CD1c-positive myeloid dendritic cell (primary cell): ENCODE measurements around the gene KCNQ1.
"Not testable (repeated sequence)": the region's sequence is repeated elsewhere in the genome, so short reads cannot be mapped to it uniquely, and the experiment has no call there.

ENCODE experiments used
- DNase-seq: peaks from one replicate; pipeline ENCODE4 v3.0.0-alpha.2; 2016; ENCODE audit errors: extremely low spot score

The KCNQ1 gene

DNA sequence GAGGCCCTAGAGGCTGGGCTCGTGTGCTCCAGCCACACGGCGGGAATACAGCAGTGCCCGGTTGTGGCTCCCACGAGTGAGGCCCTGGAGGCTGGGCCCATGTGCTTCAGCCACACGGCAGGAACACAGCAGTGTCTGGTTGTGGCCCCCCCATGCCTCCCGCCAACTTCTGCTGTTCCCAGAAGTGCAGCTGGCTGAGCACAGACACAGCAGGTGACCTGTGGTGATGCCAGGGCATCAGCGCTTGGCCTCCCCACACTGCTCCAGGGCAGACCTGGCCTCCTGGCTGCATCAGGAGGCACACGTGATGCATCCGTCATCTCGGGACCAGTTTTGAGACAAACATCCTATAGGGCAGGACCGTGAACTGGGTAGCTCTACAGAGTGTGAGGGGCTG is 144.7 kb downstream of the KCNQ1 start:
- no peak for DNase-seq

DNA sequence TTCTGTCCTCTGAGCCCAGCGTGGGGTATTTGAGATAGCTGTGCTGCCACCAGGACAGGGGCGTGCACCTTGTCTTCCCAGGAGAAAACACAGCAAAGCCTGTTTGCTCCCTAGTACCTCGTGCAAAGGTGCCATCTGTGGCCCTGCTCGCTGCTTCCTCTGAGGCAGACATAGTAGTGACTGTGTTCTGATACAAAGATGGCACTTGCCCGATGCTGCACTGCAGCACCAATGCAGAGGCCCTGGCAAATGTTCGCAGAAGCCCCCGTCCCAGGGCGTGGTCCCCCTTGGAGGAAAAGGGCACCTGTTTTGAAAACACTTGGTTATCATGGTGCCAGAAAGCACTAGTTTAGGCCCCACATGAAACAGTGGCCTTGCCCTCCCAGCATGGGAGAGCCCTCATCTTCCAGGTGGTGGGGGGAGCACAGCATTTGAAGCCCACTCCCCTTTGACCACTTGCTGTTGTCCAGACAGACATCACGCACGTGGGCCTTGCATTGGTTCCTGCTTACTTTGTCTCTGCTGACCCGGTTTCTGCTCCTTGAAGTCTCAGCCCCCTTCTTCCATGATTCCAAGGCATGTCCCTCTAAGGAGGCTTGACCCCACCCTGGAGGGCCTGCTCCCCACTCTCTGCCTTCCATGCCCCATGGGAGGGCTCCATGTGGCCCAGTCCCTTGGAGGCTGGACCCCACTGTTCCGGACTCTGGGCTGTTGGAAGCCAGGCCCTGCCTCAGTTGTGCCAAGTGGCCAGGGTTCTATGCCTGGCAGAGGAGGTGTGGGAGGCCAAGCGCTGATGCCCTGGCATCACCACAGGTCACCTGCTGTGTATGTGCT is 145.5 kb downstream of the KCNQ1 start:
- DNase-seq = no peak

DNA sequence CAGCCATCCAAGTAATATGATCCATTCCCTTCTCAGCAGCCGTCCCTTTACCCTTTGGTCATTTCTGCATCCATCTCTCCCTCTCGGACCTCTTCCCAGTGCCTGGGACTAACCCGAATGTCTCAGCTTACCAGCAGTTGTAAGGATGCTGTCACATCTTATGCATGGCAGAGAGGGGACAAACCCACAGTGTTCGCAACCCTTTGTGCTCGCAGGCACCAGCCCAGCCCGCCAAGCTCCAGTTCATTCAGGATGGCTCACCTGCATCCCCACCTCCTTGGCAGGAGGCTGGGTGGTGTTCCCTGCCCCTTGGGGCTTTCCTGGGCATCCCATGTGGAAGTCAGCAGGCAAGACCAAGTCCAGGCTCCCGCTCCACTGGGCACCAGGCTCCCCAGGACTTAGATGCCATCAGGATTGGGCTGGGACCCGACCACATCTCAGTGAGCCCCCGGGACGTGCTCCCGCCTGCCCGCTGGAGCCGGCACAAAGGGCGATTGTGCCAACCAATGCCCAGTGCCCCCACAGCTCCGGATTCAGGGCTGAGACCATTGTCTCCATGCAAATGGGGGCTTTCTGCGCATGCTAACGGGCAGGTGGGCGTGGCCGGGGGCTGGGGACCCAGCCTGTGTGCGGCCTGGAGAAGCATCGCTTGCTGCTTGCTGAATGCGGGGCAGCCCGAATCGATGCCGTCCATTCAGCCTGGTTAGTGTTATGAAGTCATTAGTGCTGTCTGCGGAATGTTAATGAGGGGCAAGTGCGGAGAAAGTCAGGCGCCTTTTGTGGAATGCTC is 146.4 kb downstream of the KCNQ1 start:
- no peak for DNase-seq

DNA sequence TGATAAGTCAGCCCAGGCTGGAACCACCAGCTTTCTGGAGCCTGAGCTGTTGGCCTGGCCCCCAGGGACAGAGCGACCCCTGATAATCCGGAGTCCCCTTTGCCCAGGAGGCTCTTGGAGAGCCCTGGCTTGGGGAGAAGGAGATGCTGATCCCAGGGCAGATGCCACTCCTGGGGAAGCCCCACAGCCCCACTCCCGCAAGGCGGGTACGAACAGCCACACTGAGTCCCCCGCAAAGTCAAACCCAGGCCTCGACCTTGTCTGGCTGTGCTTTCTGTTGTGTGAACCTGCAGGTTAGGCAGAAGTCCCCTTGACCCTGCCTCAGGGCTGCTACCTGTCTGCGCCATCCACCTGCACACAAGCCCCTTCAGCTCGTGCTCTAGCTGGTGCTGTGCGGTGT is 147.0 kb downstream of the KCNQ1 start:
- DNase-seq = no peak

DNA sequence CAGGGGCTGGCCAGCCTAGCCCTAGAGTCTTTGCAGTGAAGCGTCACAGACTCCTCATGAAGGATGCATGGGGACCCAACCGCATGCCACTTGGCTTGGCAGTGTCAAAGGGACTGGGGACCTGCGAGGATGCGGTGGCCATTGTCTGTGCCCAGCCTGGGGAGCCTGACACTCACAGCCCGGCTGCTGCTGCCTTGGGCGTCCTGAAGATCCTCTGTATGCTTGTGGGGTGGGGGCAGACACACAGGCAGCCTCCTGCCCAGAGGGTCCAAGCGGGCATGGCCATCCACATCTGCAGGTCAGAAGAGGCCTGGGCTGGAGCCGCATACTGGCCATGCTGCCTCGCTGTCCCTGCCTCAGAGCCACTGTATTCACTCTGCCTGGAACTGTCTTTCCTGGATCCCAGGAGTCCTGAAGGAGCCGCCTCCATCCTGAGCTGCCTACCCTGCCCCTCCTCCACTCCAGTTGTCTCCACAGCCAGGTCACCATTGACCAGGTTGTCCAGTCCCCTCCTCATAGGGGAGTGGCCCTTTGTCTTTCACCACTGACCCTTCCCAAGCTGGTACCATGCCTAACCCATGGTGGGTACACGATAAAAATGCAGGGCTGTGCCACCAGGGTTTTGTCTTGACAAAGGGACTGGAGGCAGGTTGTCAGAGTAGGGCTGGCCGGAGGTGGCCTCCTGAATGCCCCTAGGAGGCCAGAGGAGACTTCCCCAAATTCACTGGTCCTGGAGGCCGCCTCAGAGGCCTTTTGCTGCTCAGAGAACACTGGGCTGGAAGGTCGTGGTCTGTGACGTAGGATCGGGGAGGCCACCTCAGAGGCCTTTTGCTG is 148.0 kb downstream of the KCNQ1 start:
- no peak for DNase-seq

DNA sequence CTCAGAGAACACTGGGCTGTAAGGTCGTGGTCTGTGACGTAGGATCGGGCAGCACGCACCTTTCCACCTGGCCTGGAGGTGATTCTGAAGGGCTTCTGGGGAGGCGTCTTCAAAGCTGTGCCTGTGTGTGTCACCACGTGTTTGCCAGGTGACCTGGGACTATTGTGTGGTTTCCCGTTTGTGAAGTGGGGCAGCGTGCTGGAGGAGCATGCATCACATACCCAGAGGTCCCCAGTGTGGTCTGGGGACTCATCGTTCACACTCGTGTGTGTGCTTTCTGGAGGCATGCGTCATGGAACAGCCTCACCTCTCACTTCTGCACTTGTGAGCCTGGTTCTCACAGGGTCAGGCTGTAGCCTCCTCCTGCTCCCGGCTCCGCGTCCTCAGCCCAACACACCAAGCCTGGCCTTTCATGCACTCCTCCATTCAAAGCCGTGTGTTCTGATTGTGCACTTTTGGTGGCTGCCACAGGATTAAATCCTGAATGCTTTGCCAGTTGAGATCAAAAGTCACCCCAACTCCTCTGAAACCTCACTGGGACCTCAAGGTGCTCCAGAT is 148.7 kb downstream of the KCNQ1 start:
- no peak for DNase-seq

DNA sequence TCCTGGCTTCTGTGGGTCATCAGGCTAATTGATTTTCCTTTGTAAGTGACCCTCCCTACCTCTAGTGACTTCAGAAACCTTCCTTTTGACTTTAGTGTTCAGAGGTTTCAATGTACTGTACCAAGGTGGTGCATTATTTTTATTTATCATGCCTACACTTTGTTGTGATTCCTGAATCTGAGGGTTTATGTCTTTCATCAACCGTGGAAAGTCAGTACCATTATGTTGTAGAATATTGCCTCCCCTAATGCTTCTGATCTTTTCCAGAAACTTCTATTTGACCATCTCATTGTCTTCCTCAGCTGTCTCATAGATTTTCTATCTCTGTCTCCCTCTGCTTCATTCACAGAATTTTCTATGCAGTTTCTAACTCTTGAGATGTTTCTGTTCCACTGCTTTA is 149.5 kb downstream of the KCNQ1 start:
- DNase-seq = no peak

DNA sequence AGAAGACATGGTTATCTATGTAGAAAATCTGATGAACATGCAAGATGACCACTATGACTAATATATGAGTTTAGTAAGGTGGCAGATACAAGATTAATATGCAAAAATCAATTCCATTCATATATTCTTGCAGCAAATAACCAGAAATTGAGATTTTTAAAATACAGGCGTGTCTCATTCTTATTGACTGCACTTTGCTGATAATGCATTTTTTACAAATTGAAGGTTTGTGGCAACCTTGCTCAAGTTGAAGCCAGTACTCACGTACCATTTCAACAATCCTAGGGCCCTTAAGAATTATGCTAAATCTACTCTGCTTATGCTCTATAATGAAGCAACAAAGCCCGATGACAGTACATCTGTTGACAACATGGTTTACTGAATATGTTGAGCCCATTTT is 150.4 kb downstream of the KCNQ1 start:
- DNase-seq = no peak

DNA sequence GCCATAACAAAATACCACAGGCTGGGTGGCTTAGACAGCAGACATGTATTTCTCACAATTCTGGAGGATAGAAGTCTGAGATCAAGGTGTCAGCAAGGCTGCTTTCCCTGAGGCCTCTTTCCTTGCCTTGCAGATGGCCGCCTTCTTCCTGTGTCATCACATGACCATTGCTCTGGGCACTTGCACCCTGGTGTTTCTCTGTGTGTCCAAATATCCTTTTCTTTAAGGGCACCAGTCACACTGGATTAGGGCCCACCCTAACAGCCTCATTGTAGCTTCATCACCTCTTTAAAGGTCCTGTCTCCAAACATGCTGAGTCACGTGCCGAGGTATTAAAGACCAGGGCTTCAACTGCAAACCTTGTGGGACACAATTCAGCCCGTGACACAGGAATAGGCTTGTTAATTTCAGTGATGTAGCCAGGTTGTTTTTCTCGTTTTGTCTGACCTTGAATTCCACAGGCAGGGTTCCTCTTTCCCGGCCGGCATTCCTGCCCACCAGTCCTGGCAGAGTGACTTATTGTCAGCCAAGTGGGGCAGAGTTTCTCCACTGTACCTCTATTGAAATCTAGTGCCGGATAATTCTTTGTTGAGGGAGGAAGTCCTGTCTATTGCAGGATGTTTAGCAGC is 154.9 kb downstream of the KCNQ1 start:
- DNase-seq = no peak

DNA sequence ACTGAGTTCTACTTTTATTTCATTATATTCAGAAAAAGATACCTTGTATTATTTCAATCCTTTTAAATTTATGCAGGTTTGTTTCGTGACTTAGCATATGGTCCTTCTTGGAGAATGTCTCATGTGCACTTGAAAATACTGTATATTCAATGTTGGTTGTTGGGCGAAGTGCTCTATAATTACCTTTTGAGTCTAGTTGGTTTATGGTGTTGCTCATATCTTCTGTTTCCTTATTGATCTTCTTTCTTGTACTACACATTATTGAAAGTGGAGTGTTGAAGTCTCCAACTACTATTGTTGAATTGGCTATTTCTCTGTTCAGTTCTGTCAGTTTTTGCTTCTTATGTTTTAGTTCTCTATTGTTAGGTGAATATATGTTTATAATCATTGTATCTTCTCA is 164.5 kb downstream of the KCNQ1 start:
- no peak for DNase-seq

DNA sequence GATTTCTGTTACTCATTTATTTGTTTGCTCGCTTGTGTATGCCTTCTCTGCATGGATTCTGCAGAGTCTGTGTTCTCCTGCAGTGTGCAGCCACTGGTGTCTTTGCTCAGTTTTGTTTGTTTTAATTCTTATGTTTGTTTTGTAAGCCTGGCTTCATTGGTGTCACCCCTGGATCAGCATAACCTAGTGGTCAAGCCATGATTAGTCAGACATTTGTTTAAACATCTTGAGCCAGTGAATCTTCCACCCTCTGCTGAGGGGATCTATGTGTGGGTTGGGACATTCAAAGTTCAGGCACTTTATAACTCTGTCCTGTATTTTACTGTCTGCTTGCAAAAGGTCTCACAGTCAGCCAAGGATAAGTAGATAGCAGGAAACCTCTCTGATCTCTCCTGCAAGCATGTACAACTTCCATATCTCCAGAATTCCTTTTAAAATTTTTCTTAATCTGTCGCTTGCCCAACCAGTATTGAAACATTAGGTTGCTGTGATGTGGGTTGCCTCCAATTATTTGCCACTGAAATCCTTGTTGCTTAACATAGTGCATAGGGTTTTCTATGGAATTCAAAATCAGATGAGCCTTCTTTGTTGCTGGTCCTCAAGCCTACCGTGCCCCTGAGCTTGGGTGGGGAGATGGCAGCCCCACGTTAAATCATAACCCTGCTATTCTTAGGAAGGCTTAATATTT is 168.2 kb downstream of the KCNQ1 start:
- no peak for DNase-seq

DNA sequence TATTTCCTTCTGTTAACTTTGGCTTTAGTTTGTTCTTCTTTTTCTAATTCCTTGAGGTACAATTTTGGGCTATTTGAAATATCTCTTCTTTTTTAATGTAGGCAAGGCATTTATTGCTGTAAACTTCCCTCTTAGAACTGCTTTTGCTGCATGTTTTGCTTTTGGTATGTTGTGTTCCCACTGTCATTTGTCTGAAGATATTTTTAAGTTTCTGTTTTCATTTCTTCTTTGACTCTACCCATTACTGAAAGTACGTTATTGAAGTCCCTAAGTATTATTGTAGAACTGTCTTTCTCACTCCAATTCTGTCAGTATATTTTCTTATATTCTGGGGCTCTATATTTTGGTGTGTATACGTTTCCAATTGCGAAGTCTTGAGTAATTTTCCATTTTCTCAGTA is 177.1 kb downstream of the KCNQ1 start:
- no peak for DNase-seq

DNA sequence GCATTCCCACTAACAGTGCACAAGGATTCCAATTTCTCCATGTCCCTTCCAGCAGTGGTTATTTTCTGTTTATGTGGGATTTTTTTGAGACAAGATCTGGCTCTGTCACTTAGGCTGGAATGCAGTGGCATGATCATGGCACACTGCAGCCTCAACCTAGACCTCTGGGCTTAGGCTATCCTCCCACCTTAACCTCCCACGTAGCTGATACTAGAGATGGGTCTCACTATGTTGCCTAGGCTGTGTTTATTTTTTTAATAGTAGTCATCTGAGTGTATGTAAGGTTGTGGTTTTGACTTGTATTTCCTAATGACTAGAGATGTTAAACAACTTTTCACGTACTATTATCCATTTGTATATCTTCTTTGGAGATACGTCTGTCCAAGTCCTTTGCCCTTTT is 180.4 kb downstream of the KCNQ1 start:
- no peak for DNase-seq

DNA sequence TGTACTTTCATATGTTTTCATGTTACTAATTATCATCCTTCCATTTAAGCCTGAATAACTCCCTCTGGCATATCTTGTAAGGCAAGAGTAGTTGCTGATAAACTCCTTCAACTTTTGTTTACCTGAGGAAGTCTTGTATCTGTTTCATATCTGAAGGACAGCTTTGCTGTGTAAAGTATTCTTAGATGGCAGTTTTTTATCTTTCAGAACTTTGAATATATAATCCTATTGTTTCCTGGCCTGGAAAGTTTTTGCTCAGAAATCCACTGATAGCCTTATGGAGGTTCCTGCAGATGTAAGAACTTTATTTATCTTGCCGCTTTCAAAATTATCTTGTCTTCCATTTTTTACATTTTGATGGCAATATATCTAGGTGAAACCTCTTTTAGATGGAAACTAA is 185.9 kb downstream of the KCNQ1 start:
- DNase-seq = no peak

DNA sequence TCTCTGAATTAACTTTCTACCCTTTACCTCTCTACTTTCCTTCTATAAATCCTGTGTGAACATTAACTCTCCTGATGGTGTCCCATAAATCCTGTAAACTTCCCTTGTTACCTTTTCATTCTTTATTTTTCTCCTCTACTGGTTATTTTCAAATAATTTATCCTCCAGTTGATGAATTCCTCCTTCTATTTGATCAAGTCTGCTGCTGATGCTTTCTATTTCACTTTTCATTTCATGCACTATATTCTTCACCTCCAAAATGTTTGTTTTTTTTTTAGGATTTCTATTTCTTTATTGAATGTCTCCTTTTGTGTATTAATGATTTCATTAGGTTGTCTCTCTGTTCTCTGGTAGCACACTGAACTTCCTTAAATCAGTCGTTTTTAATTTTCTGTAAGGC is 186.4 kb downstream of the KCNQ1 start:
- no peak for DNase-seq

DNA sequence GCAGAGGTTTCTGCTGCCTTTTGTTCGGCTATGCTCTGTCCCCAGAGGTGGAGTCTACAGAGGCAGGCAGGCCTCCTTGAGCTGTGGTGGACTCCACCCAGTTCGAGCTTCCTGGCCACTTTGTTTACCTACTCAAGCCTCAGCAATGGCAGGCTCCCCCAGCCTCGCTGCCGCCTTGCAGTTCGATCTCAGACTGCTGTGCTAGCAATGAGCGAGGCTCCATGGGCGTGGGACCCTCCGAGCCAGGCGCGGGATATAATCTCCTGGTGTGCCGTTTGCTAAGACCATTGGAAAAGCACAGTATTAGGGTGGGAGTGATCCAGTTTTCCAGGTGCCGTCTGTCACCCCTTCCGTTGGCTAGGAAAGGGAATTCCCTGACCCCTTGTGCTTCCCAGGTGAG is 195.0 kb downstream of the KCNQ1 start:
- DNase-seq = not testable (repeated sequence)

DNA sequence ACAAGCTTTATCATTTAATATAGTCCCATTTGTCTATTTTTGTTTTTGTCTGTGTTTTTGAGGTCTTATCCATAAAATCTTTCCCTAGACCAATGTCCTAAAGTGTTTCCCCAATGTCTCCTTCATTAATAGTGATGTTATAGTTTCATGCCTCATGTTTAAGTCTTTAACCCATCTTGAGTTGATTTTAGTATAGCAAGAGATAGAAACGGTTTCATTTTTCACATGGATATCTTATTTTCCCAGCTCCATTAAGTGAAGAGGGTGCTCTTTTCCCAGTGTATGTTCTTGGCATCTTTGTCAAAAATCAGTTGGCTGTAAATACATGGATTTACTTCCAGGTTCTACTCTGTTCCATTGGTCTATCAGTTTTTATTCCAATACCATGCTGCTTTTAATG is 196.8 kb downstream of the KCNQ1 start:
- no peak for DNase-seq

DNA sequence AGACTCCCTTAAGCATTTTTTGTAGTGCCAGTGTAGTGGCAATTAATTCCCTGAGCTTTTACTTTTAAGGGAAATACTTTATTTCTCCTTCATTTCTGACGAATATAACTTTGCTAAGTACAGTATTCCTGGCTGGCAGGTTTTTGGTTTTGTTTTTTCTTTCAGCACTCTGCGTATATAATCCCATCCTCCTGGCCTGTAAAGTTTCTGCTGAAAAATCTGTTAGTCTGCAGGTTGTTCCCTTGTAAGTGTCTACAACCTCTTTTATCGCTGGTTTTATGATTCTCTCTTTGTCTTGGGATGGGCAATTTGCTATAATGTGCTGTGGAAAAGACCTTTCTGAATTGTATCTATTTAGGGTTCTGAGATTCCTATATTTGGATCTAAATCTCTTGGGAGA is 198.9 kb downstream of the KCNQ1 start:
- DNase-seq = no peak

DNA sequence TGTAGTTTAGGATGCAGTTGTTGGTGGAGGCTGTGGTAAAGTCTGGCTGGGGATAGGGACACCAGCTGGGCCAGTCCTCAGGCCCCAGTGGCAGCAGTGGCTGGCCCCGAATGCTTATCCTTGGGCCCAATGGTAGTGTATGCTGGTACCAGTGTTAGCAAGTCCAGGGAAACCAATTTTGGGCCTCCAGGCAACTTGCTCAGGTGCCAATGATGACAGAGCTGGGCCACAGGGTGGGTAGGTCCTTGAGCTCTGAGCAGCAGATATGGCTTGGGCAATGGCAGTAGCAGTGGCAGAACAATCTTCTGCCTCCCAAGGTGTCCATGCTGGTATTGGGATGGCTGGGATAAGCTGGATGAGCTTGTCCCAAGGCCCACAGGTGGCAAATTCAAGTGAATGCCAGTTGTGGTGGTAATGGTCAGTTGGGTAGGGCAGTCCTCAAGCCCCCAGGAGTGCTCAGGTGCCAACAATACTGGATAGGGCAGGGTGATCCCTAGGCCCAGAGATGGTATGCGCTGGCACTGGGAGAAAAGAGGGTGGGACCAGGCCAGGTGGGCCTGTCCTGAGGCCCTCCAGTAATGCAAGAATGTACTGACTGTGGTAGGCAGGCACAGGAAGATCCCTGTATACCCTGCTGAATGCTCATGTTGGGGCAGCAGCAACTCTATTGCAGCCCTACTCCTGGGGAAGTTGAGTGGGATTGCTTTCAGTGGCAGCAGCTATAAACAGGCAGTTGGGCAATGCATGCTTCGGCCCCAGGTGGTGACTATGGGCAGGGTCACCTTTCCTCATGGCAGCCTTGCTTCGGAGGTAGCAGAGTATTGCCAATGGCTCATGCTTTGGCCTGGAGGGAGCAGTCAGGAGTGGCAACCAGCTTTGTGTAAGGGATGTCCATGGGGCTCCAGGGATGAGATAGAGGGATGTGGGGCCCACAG is 200.3 kb downstream of the KCNQ1 start:
- DNase-seq = no peak

DNA sequence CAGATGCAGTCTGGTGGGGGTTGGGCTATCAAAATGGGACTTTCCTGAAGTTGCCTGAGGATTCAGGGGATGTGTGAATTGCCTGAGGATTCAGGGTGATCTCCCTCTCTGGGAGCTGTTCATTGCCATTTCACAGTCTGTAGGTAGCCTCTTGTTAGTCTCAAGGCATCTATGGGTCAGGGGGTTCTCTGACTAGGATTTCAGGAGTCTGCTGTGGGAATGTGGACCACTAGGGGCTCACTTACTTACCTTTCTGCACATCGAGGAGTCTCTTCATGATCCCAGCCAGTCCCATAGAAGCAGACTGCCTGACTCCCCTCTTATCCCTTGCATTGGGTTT is 200.9 kb downstream of the KCNQ1 start:
- no peak for DNase-seq
